CD4-positive, alpha-beta memory T cell (primary cell): ENCODE data around the gene PRPF18. TPM values are rescaled to one million over a fixed set of nuclear protein-coding genes. Genes with fewer than 3 reads are reported as not detected.

Experiments used
- CTCF ChIA-PET: fragments of 350-600 bp; sonication (Branson Sonifier 250); formaldehyde crosslinking; loops from one replicate; lab custom pipeline; 2021; ENCODE audit warnings: inconsistent platforms; ENCODE audit not compliant: partially characterized antibody; lab: Charles Lee
- POLR2A ChIA-PET: fragments of 350-600 bp; sonication (Branson Sonifier 250); formaldehyde crosslinking; loops from one replicate; lab custom pipeline; 2021; ENCODE audit not compliant: partially characterized antibody; lab: Charles Lee
- DNase-seq, 5 donors: peaks; one replicate each; pipeline versions ENCODE4 v3.0.0 to v3.0.0-alpha.2; 2020 to 2022; ENCODE audit warnings: mixed read lengths in 1 of 5
- H3K27ac ChIP-seq: one replicate; pipeline ENCODE4 v1.7.0; 2013; ENCODE audit warnings: low read depth, low read length
- H3K27me3 ChIP-seq: 2 replicates; pipeline ENCODE4 v1.7.0; 2013; ENCODE audit warnings: mild to moderate bottlenecking, low read length, moderate library complexity; ENCODE audit not compliant: insufficient read depth
- H3K36me3 ChIP-seq: 2 replicates; pipeline ENCODE4 v1.7.0; 2013; ENCODE audit warnings: mild to moderate bottlenecking, low read length, moderate library complexity; ENCODE audit not compliant: insufficient read depth
- H3K4me1 ChIP-seq: 2 replicates; pipeline ENCODE4 v1.7.0; 2013; ENCODE audit warnings: mild to moderate bottlenecking, low read length, moderate library complexity; ENCODE audit not compliant: insufficient read depth
- H3K4me3 ChIP-seq, 2 donors: one replicate each; pipeline ENCODE4 v1.7.0; 2013; ENCODE audit warnings: low read length in 2 of 2, mild to moderate bottlenecking in 1 of 2
- H3K9me3 ChIP-seq, 2 donors: one replicate each; pipeline ENCODE4 v1.7.0; 2013; ENCODE audit warnings: low read length in 2 of 2, control low read depth in 1 of 2; ENCODE audit not compliant: control insufficient read depth in 1 of 2
- H3K27ac Mint-ChIP-seq, 7 donors: one replicate each; pipeline ENCODE4 v1.8.0; 2020 to 2021; ENCODE audit warnings: mixed read lengths in 7 of 7, mild to moderate bottlenecking in 6 of 7, inconsistent platforms in 3 of 7, moderate library complexity in 3 of 7
- H3K27me3 Mint-ChIP-seq, 2 donors: one replicate each; pipeline ENCODE4 v1.8.0; 2020 to 2021; ENCODE audit warnings: mixed read lengths in 2 of 2
- H3K36me3 Mint-ChIP-seq, 2 donors: one replicate each; pipeline ENCODE4 v1.8.0; 2020 to 2021; ENCODE audit warnings: mixed read lengths in 2 of 2, inconsistent platforms in 1 of 2, mild to moderate bottlenecking in 1 of 2
- H3K4me1 Mint-ChIP-seq, 4 donors: one replicate each; pipeline ENCODE4 v1.8.0; 2020 to 2021; ENCODE audit warnings: mixed read lengths in 4 of 4, mild to moderate bottlenecking in 1 of 4
- H3K4me3 Mint-ChIP-seq, 8 donors: one replicate each; pipeline ENCODE4 v1.8.0; 2020 to 2021; ENCODE audit warnings: mixed read lengths in 8 of 8, mild to moderate bottlenecking in 7 of 8, moderate library complexity in 6 of 8, inconsistent platforms in 3 of 8
- H3K9me3 Mint-ChIP-seq, 8 donors: one replicate each; pipeline ENCODE4 v1.8.0; 2020 to 2021; ENCODE audit warnings: mixed read lengths in 8 of 8, mild to moderate bottlenecking in 5 of 8, inconsistent platforms in 3 of 8, moderate library complexity in 1 of 8
- intact Hi-C: fragments of 100-400 bp; cut with micrococcal nuclease; formaldehyde crosslinking; loops from one replicate; pipeline ENCODE4 v1.15.1; 2023
- polyA plus RNA-seq, 2 donors: library from polyadenylated mRNA; unstranded; fragments of 300-500 nt; fragmentation: Illumina TruSeq; gene quantifications; one replicate each; pipeline ENCODE4 v1.2.3, GENCODE V29; 2021
- total RNA-seq, 2 experiments: library from RNA; stranded (reverse); gene quantifications; one replicate each; pipeline ENCODE4 v1.2.3, GENCODE V29; 2021

The PRPF18 gene
- total and polyA plus RNA-seq, 4 experiments from 2014 or later, result 30.3 to 63.7 (median 36.6) TPM

GRCh38 chr10:13657101-13657680 lies 70.4 kb downstream of the PRPF18 start:
- DNase-seq, result no peak
- Histone ChIP-seq H3K4me3 (no peak overlapping the region), H3K4me1 (peaks cover 11% of the 10 kb centered on the region), H3K27ac (no peak overlapping the region), H3K27me3 (no peaks in the 10 kb centered on the region), H3K36me3 (no peaks in the 10 kb centered on the region), H3K9me3 (no peaks in the 10 kb centered on the region)
- intact Hi-C loops, result no loop called here
- H3K36me3 Mint-ChIP-seq, result peaks cover 1 to 9% of the 10 kb centered on the region in 2 donors
- peaks cover 5 to 11% (median 8%) of the 10 kb centered on the region in 4 donors for H3K4me1 Mint-ChIP-seq
- H3K4me3 Mint-ChIP-seq, result no peak overlapping the region
- H3K9me3 Mint-ChIP-seq, result no peaks in the 10 kb centered on the region
- ChIA-PET CTCF (no interaction called here), POLR2A (no interaction called here)
- no peaks in the 10 kb centered on the region for H3K27me3 Mint-ChIP-seq
- H3K27ac Mint-ChIP-seq, result no peak overlapping the region

- H3K4me1 Mint-ChIP-seq, result peaks cover 5 to 11% (median 8%) of the 10 kb centered on the region in 4 donors
- Histone ChIP-seq H3K36me3 (no peaks in the 10 kb centered on the region), H3K9me3 (no peaks in the 10 kb centered on the region), H3K27me3 (no peaks in the 10 kb centered on the region), H3K4me3 (no peak overlapping the region), H3K27ac (no peak overlapping the region), H3K4me1 (peaks cover 11% of the 10 kb centered on the region)
- no peaks in the 10 kb centered on the region for H3K9me3 Mint-ChIP-seq
- no peak overlapping the region for H3K27ac Mint-ChIP-seq
- ChIA-PET CTCF (no interaction called here), POLR2A (no interaction called here)
- H3K27me3 Mint-ChIP-seq, result no peaks in the 10 kb centered on the region
- no peak overlapping the region for H3K4me3 Mint-ChIP-seq
- no peak for DNase-seq
- intact Hi-C loops, result no loop called here
- H3K36me3 Mint-ChIP-seq, result peaks cover 1 to 9% of the 10 kb centered on the region in 2 donors
These were observed 71.5 kb downstream of the PRPF18 start for GRCh38 chr10:13658264-13658663.

GRCh38 chr10:13658871-13659685 lies 72.3 kb downstream of the PRPF18 start:
- no peaks in the 10 kb centered on the region for H3K27me3 ChIP-seq
- ChIA-PET CTCF (interaction anchor here (0.9 to 2.9 kb wide), 11 partner anchors 8 to 410 kb away, joined by 3 to 18 read pairs (median 4); no protein-coding TSS in a partner anchor), POLR2A (interaction anchor here (1.2 kb wide), 1 partner anchor 125 kb away, joined by 3 read pairs; no protein-coding TSS in a partner anchor)
- peaks cover 1 to 9% of the 10 kb centered on the region in 2 donors for H3K36me3 Mint-ChIP-seq
- no peak overlapping the region for H3K4me3 ChIP-seq
- no peak for DNase-seq
- H3K27ac ChIP-seq, result no peak overlapping the region
- no peaks in the 10 kb centered on the region for H3K27me3 Mint-ChIP-seq
- H3K27ac Mint-ChIP-seq, result peak overlapping the region in 1 of 7 donors; percentile 55
- intact Hi-C loops, result no loop called here
- peaks cover 5 to 11% (median 8%) of the 10 kb centered on the region in 4 donors for H3K4me1 Mint-ChIP-seq
- H3K9me3 Mint-ChIP-seq, result no peaks in the 10 kb centered on the region
- no peaks in the 10 kb centered on the region for H3K36me3 ChIP-seq
- peaks cover 11% of the 10 kb centered on the region for H3K4me1 ChIP-seq
- no peaks in the 10 kb centered on the region for H3K9me3 ChIP-seq
- no peak overlapping the region for H3K4me3 Mint-ChIP-seq

- ChIA-PET CTCF (interaction anchor here (0.9 to 2.9 kb wide), 11 partner anchors 9 to 409 kb away, joined by 3 to 18 read pairs (median 4); no protein-coding TSS in a partner anchor), POLR2A (interaction anchor here (1.2 kb wide), 1 partner anchor 124 kb away, joined by 3 read pairs; no protein-coding TSS in a partner anchor)
- H3K36me3 ChIP-seq, result no peaks in the 10 kb centered on the region
- no peaks in the 10 kb centered on the region for H3K27me3 ChIP-seq
- no peak overlapping the region for H3K4me3 ChIP-seq
- H3K36me3 Mint-ChIP-seq, result peaks cover 0 to 9% of the 10 kb centered on the region in 2 donors
- peaks cover 0 to 1% (median 0%) of the 10 kb centered on the region in 8 donors for H3K9me3 Mint-ChIP-seq
- DNase-seq, result peak; percentile 49 to 67 (median 60)
- no peaks in the 10 kb centered on the region for H3K9me3 ChIP-seq
- no peak overlapping the region for H3K27ac ChIP-seq
- peak overlapping the region in 2 of 8 donors; percentile 44 to 48 for H3K4me3 Mint-ChIP-seq
- intact Hi-C loops, result loop anchor here (1.0 kb wide), 1 partner anchor 118 kb away; no protein-coding TSS in a partner anchor
- peak overlapping the region in 4 of 7 donors; percentile 19 to 61 (median 41) for H3K27ac Mint-ChIP-seq
- peaks cover 11% of the 10 kb centered on the region for H3K4me1 ChIP-seq
- H3K27me3 Mint-ChIP-seq, result no peaks in the 10 kb centered on the region
- peaks cover 5 to 11% (median 8%) of the 10 kb centered on the region in 4 donors for H3K4me1 Mint-ChIP-seq
These were observed 73.3 kb downstream of the PRPF18 start for GRCh38 chr10:13659887-13660550.

GRCh38 chr10:13660551-13660920 lies 73.8 kb downstream of the PRPF18 start:
- Mint-ChIP-seq H3K9me3 (peaks cover 0 to 2% (median 0%) of the 10 kb centered on the region in 8 donors), H3K4me1 (peaks cover 5 to 11% (median 8%) of the 10 kb centered on the region in 4 donors), H3K4me3 (no peak overlapping the region), H3K36me3 (peaks cover 0 to 8% of the 10 kb centered on the region in 2 donors), H3K27ac (no peak overlapping the region), H3K27me3 (no peaks in the 10 kb centered on the region)
- Histone ChIP-seq H3K36me3 (no peaks in the 10 kb centered on the region), H3K4me1 (peaks cover 11% of the 10 kb centered on the region), H3K4me3 (no peak overlapping the region), H3K27ac (no peak overlapping the region), H3K9me3 (no peaks in the 10 kb centered on the region), H3K27me3 (no peaks in the 10 kb centered on the region)
- intact Hi-C loops, result loop anchor here (1.0 kb wide), 1 partner anchor 118 kb away; no protein-coding TSS in a partner anchor
- POLR2A ChIA-PET, result no interaction called here
- DNase-seq, result no peak
- CTCF ChIA-PET, result interaction anchor here (1.1 to 2.9 kb wide), 4 partner anchors 9 to 409 kb away, joined by 3 to 18 read pairs (median 6); no protein-coding TSS in a partner anchor

- no peaks in the 10 kb centered on the region for H3K36me3 ChIP-seq
- H3K27ac ChIP-seq, result no peak overlapping the region
- Mint-ChIP-seq H3K4me3 (no peak overlapping the region), H3K36me3 (peaks cover 0 to 2% of the 10 kb centered on the region in 2 donors), H3K27me3 (no peaks in the 10 kb centered on the region), H3K27ac (peak overlapping the region in 1 of 7 donors; percentile 25), H3K4me1 (peaks cover 5 to 11% (median 8%) of the 10 kb centered on the region in 4 donors), H3K9me3 (peaks cover 0 to 2% (median 0%) of the 10 kb centered on the region in 8 donors)
- CTCF ChIA-PET, result interaction anchor here (2.9 kb wide), 1 partner anchor 116 kb away, joined by 18 read pairs; no protein-coding TSS in a partner anchor
- POLR2A ChIA-PET, result no interaction called here
- no peaks in the 10 kb centered on the region for H3K27me3 ChIP-seq
- H3K4me3 ChIP-seq, result no peak overlapping the region
- DNase-seq, result no peak
- peaks cover 11% of the 10 kb centered on the region for H3K4me1 ChIP-seq
- intact Hi-C loops, result no loop called here
- no peaks in the 10 kb centered on the region for H3K9me3 ChIP-seq
These were observed 74.5 kb downstream of the PRPF18 start for GRCh38 chr10:13661256-13661655.
